Activated naive CD4-positive, alpha-beta T cell treated with anti-CD3 and anti-CD28 coated beads, Interleukin-2, amount 50 U/mL, for 16 hours (primary cell): ENCODE data around the gene WNT10A.
"Not testable (repeated sequence)": the region's sequence is repeated elsewhere in the genome, so short reads cannot be mapped to it uniquely, and the experiment has no call there.

Experiments used
- DNase-seq: peaks from one replicate; pipeline ENCODE4 v3.0.0-alpha.2; 2020

Gene WNT10A

GRCh38 chr2:218895326-218895725 lies 14.7 kb downstream of the WNT10A start:
- DNase-seq, result no peak

- DNase-seq, result no peak
These were observed 15.3 kb downstream of the WNT10A start for GRCh38 chr2:218895759-218896500.

DNA sequence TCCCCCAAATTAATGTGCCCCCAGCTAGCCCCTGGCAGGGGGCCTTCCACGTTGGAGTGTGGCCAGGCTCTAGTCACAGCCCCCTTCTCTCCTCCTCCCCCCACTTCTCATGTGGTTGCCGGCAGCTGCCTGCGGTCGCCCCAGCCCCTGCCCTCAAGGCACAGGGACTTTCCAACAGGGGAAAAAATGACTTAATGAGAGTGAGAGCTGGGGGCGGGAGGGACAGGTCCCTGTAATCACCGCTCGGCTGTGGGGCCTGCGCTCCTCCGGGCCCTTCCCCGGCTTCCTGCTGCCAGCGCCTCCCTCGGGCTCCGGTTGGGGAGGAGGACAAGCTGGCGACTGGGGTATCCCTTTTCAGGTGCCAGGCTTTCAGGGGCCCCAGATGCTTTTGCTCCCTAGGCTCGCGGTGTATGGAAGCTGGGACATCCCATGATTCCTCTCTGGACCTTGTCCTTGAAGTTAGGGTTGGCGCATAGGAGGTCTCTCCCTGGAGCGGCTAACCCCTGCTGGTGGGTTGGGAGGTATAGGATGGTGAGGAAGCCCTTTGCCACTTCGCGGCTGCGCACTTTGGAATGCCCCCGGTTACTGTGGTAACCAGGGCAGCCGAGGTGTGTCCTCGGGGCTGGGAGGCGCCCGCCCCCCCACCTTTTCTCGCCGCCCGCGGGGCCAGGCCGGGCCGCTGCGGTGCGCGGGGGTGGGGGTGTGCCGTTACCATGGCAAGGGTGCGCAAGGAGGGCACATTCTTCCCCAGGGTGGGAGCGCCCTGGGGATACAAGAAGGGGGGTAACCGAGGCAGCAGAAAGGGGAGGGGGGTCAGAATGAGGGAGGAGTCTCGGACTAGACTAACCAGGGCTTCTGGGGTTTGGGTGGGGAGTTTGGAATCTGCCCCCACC lies 16.1 kb downstream of the WNT10A start:
- DNase-seq, result peak; percentile 86

- DNase-seq, result no peak
These were observed 16.9 kb downstream of the WNT10A start for GRCh38 chr2:218897394-218898108.

GRCh38 chr2:218898109-218898878 lies 17.6 kb downstream of the WNT10A start:
- peak; percentile 80 for DNase-seq

- DNase-seq, result no peak
These were observed 18.5 kb downstream of the WNT10A start for GRCh38 chr2:218899147-218899546.

DNA sequence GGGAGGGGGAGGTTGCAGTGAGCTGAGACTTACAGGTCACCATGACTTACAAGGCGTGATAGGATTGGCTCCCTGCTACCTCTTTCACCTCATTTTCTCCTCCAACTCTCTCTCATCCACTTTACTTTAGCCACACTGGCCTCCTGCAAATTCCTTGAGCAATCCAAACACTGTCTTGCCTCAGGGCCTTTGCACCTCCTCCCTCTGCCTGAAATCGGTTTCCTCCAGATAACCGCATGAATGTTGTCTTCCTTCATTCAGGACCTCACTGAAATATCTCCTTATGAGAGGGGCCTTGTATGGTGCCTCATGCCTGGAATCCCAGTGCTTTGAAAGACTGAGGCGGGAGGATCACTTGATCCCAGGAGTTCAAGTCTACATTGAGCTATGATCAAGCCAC lies 21.8 kb downstream of the WNT10A start:
- no peak for DNase-seq

DNA sequence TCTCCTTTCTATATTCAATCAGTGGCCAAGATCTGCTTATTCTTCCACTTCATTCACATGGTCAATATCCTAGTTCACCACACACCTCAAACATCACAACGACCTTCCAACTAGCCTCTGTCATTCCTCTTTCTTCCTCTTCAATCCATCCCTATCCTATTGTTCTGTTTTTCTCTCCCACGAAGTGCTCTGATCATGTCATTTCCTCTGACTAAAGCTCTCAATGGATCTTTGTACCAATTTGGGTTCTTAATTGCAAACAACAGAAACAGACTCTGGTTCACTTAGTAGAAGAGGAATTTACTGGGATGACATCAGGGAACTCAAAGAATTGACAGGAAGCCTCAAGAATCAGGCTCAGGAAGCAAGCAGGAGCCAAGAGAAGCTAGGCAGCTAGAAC lies 23.5 kb downstream of the WNT10A start:
- no peak for DNase-seq

DNA sequence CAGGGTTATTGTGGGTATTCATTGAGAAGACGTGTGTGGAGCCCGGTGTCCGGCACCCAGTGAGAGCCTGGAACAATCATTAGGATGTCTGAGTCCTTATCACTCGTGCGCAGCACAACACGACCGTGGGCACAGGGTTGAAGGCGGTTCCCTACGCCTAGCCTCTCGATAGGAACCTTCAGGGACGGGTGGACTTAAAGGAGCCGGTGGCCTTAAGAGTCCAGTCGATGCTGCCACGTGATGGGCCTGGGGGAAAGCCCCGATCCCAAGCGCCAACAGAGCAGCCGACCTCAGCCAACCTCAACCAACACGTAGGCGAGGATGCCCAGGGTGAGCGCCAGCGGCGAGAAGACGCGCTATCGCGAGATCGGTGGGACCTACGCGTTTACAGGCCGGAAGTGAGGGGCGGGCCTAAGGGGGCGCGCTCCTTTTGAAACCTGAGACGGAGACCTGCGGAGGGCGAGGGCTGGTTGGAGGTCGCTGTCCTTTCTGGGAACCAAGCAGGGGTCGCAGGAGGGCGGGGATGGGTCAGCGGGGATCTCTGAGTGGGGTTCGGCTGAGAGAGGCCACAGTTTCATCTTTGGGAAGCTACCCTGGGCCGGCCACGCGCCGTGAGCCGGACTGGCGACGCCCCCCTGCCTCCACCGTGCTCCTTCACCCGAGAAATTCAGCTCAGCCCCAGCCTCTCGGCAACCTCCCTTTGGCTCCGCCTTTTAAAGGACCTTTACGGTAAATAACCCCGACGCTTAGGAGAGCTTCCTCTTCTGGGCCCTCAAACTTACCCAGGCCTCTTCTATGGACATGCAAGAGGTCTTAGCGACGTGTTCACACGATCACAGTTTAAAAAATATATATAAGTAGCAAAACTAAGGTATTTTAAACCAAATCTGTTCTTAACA lies 28.3 kb downstream of the WNT10A start:
- DNase-seq, result peak; percentile 90

DNA sequence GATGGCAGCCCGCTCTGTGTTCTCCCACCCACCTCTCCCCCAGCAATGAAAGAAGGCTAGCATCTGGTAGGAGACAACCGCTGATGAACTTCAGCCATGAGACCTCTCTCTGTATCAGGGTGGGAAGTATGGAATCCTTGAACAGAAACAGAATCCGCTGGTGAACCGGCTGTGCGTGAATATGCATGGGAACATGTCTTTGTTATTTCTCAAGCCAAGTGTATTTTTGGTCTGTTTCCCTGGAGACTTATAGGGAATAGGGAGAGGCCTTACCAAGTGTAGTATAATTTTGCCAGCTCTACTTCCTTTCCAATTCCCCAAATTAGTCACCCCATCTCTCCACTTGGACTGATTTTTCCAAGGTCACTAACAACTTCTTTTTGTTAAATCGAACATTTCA lies 30.1 kb downstream of the WNT10A start:
- DNase-seq, result no peak

DNA sequence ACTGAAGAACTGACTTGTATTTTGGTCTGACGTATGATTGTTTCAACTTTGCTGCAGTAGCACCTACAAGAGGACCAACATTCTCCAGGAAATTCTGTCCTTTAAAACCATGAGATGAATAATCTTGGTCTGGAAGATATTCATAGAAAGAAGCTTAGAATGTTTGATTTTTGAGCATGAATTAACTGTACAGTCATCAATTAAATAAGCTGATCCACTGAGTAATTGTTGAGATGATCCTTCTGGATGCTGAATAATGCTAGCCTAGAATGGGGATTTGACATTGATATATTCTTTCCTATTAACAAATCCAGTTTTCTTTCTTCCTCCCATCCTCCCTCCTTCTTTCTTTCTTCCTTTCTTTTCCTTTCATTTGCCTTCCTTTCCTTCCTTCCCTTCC lies 39.9 kb downstream of the WNT10A start:
- DNase-seq, result no peak

GRCh38 chr2:218924757-218925156 lies 44.1 kb downstream of the WNT10A start:
- DNase-seq, result no peak

- no peak for DNase-seq
These were observed 44.8 kb downstream of the WNT10A start for GRCh38 chr2:218925434-218925833.

GRCh38 chr2:218927422-218927821 lies 46.8 kb downstream of the WNT10A start:
- no peak for DNase-seq

DNA sequence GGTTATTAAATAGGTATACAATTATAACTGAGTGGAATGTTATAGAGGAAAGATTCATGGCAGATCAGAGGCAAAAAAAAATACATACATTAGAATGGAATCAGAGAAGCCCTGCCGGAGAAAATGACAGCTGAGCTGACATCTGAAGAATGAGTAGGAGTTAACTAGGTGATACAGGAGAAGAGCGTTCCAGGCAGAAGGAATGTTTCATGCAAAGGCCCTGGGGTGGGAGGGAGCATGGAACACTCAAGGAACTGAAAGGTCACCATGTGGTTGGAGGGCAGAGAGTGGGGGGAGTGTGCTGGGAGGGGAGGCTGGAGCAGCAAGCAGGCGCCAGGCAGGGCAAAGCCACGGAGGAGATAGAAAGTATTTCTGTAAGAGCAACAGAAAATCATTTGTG lies 47.2 kb downstream of the WNT10A start:
- no peak for DNase-seq

DNA sequence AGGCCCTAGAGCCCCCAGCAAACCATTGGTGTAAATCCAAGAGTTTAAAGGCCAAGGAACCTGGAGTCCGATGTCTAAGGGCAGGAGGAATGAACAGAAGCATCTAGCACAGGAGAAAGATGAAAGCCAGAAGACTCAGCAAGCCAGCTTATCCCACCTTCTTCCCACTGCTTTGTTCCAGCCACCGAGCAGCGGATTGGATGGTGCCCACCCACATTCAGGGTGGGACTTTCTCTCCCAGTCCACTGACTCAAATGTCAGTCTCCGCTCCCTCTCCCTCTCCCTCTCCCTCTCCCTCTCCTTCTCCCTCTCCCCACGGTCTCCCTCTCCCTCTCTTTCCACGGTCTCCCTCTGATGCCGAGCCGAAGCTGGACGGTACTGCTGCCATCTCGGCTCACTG lies 49.8 kb downstream of the WNT10A start:
- DNase-seq, result not testable (repeated sequence)

GRCh38 chr2:218931751-218932150 lies 51.1 kb downstream of the WNT10A start:
- DNase-seq, result not testable (repeated sequence)
